HEK293T (cell line): ENCODE measurements around the gene EFCAB7.

Experiments
- BHLHE40 ChIP-seq: fragments of 450-650 bp; IDR thresholded peaks from 2 replicates; pipeline ENCODE4 v1.6.1; 2016; ENCODE audit warnings: mild to moderate bottlenecking, moderate library complexity, borderline replicate concordance
- CTBP1 ChIP-seq: fragments of 450-650 bp; IDR thresholded peaks from 2 replicates; pipeline ENCODE4 v1.6.1; 2016; ENCODE audit warnings: borderline replicate concordance
- ELF4 ChIP-seq: fragments of 450-650 bp; IDR thresholded peaks from 2 replicates; pipeline ENCODE4 v1.6.1; 2017; ENCODE audit warnings: antibody characterized with exemption
- FOXA1 ChIP-seq: fragments of 450-650 bp; IDR thresholded peaks from 2 replicates; pipeline ENCODE4 v1.6.1; 2016; ENCODE audit warnings: mild to moderate bottlenecking
- FOXK2 ChIP-seq: fragments of 450-650 bp; IDR thresholded peaks from 2 replicates; pipeline ENCODE4 v1.6.1; 2016; ENCODE audit warnings: mild to moderate bottlenecking
- FOXM1 ChIP-seq: fragments of 450-650 bp; IDR thresholded peaks from 2 replicates; pipeline ENCODE4 v1.6.1; 2017; ENCODE audit warnings: mild to moderate bottlenecking, borderline replicate concordance
- HDGF ChIP-seq: fragments of 450-650 bp; IDR thresholded peaks from 2 replicates; pipeline ENCODE4 v1.6.1; 2017; ENCODE audit warnings: antibody characterized with exemption, borderline replicate concordance
- L3MBTL2 ChIP-seq: fragments of 450-650 bp; conservative IDR thresholded peaks from 2 replicates; pipeline ENCODE4 v1.6.1; 2016; ENCODE audit warnings: mild to moderate bottlenecking
- LEF1 ChIP-seq: fragments of 450-650 bp; IDR thresholded peaks from 2 replicates; pipeline ENCODE4 v1.6.1; 2017; ENCODE audit warnings: mild to moderate bottlenecking, borderline replicate concordance
- NFRKB ChIP-seq: fragments of 450-650 bp; IDR thresholded peaks from 2 replicates; pipeline ENCODE4 v1.6.1; 2016; ENCODE audit warnings: mild to moderate bottlenecking, moderate library complexity
- SP1 ChIP-seq: fragments of 450-650 bp; IDR thresholded peaks from 2 replicates; pipeline ENCODE4 v1.6.1; 2017
- SUZ12 ChIP-seq: fragments of 450-650 bp; IDR thresholded peaks from 2 replicates; pipeline ENCODE4 v1.6.1; 2016; ENCODE audit warnings: mild to moderate bottlenecking
- TARDBP ChIP-seq: fragments of 450-650 bp; IDR thresholded peaks from 2 replicates; pipeline ENCODE4 v1.6.1; 2016
- TF ChIP-seq, protein P1 (sequence below): fragments of 450-650 bp; IDR thresholded peaks from 2 replicates; pipeline ENCODE4 v1.6.1; 2016

DNA sequence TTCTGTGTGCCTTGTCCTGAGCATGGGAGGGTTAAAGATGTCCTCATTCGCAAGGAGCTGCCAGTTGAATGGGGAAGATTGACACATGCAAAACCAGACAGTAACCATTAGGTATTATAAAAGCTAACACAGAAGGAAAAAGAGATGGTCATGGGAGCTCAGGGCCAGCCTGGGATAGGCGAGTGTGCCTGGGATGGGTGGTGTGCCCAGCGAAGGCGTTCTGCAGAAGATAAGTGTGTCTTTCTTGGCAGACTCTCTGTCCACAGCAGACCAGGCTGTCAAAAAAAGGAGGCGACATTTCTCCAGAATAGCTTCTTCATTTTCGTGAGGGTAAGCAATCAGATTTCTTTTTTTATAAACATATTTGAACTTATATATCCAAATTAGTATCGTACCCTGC, 84.0 kb downstream of the EFCAB7 start:
- TF ChIP-seq SP1, result no peak
- TF ChIP-seq BHLHE40, result no peak
- TF ChIP-seq ELF4, result no peak
- TF ChIP-seq SUZ12, result no peak
- TF ChIP-seq CTBP1, result no peak
- no peak for TF ChIP-seq LEF1
- TF ChIP-seq, protein P1, sequence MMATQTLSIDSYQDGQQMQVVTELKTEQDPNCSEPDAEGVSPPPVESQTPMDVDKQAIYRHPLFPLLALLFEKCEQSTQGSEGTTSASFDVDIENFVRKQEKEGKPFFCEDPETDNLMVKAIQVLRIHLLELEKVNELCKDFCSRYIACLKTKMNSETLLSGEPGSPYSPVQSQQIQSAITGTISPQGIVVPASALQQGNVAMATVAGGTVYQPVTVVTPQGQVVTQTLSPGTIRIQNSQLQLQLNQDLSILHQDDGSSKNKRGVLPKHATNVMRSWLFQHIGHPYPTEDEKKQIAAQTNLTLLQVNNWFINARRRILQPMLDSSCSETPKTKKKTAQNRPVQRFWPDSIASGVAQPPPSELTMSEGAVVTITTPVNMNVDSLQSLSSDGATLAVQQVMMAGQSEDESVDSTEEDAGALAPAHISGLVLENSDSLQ, result no peak
- TF ChIP-seq TARDBP, result no peak
- no peak for TF ChIP-seq FOXK2
- TF ChIP-seq FOXM1, result no peak
- no peak for TF ChIP-seq L3MBTL2
- TF ChIP-seq FOXA1, result no peak
- TF ChIP-seq HDGF, result no peak
- TF ChIP-seq NFRKB, result no peak
